ENCODE results near the gene KANSL1L. TPM values are rescaled to one million over a fixed set of nuclear protein-coding genes. Genes with fewer than 3 reads are reported as not detected.

KANSL1L gene
- total and polyA plus RNA-seq, 10 of the 15 experiments (the other 5 are each of a cell fraction or from before 2014, with no cell fraction given): 1.2 to 9.5 (median 3.7) TPM

DNA sequence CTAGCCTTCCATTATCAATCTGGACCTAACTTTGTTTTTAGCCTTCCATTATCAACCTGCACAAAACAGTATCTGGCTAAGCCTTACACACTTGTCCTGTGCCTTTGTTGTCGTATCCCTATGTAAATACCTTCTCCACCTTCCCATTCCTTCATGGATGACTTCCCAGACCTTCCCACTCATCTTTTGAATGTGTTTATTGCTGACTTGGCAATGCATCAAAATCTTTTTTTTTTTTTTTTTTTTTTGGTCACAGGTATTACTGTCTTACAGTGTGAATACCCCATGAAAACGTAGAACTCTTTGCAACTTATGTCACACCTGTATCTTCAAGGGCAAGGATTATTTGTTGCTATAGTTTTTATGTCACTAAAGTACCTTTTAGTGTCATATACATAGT, 143.0 kb downstream of the KANSL1L start (continued):
- TF ChIP-seq JUND (IDR thresholded peaks at IDR 0.05; ENCODE audit: low read depth, low read length): no peak
- no peak for TF ChIP-seq ZNF207 (IDR thresholded peaks at IDR 0.05; ENCODE audit: borderline replicate concordance)
- no peak for TF ChIP-seq NFIC (IDR thresholded peaks at IDR 0.05; ENCODE audit: low read depth, low read length)
- TF ChIP-seq POU2F2 (IDR thresholded peaks at IDR 0.05; ENCODE audit: borderline replicate concordance, low read depth, low read length): no peak

DNA sequence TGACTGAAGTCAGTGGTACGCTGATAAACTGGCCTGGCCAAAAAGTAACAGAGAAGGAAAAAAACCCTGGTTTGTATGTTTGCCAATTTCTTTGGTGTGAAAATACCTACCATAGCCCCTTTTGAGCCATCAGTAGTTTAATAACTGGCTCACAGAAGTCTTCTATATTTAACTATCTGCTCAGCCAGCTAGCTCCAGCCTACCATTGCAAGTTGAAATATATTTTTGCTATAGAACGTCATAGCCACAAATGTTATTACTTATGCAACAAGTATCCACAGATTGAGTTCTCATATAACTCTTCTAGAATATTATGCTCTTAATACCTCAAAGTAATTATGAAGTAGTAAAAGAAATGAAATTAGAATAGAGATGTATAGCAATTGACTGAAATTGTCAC, 143.6 kb downstream of the KANSL1L start:
- Histone ChIP-seq H3K9ac (ENCODE audit: control insufficient read depth, insufficient read depth, low read length) (no peak overlapping the region), H3K4me2 (ENCODE audit: control insufficient read depth, insufficient read depth) (no peak overlapping the region), H3K27ac (ENCODE audit: control insufficient read depth, insufficient read depth) (no peak overlapping the region), H3K4me3 (no peak overlapping the region), H2AFZ (ENCODE audit: control insufficient read depth, low read depth, low read length) (no peak overlapping the region), H4K20me1 (ENCODE audit: control insufficient read depth, insufficient read depth) (no peaks in the 10 kb centered on the region), H3K79me2 (ENCODE audit: control insufficient read depth, insufficient read depth, low read length) (no peaks in the 10 kb centered on the region), H3K36me3 (ENCODE audit: control insufficient read depth in 2 of 2, insufficient read depth in 2 of 2, low read length in 1 of 2) (peaks cover 0 to 15% of the 10 kb centered on the region in 2 experiments; a peak in 1 of 4 replicates), H3K4me1 (ENCODE audit: control insufficient read depth, insufficient read depth, low read length) (no peaks in the 10 kb centered on the region), H3K9me3 (replicated peaks; ENCODE audit: control insufficient read depth, insufficient read depth, low read length) (no peaks in the 10 kb centered on the region), H3K27me3 (replicated peaks in 1 of 2; ENCODE audit: control insufficient read depth in 2 of 2, insufficient read depth in 2 of 2, low read length in 1 of 2) (no peaks in the 10 kb centered on the region)
- WGBS (ENCODE audit: insufficient coverage, insufficient replicate concordance, low lambda C conversion rate, missing lambda C conversion rate): 65% methylated on average over 2 of the region's 2 CpGs
- in situ Hi-C loops (cut with MboI): no loop called here
- DNase-seq (ENCODE audit: low read depth, low spot score) (no peak), FAIRE-seq (no peak), ATAC-seq (no peak)
- no peak for TF ChIP-seq MYC (IDR thresholded peaks at IDR 0.05; ENCODE audit: insufficient read depth, insufficient read length, insufficient replicate concordance, low read length, severe bottlenecking)
- TF ChIP-seq CBX3 (IDR thresholded peaks at IDR 0.05; ENCODE audit: borderline replicate concordance, low read depth): no peak
- no peak for TF ChIP-seq TBL1XR1 (IDR thresholded peaks at IDR 0.05; ENCODE audit: low read depth, low read length)
- TF ChIP-seq GABPA (IDR thresholded peaks at IDR 0.05; ENCODE audit: low read depth): no peak
- no peak for TF ChIP-seq RFX5 (IDR thresholded peaks at IDR 0.05; ENCODE audit: low read depth, low read length)
- TF ChIP-seq FOS (IDR thresholded peaks at IDR 0.05; ENCODE audit: borderline replicate concordance, extremely low read depth, insufficient read length): no peak
- TF ChIP-seq BCL3 (IDR thresholded peaks at IDR 0.05; ENCODE audit: borderline replicate concordance, insufficient read depth, low read depth, low read length, poor library complexity, severe bottlenecking): no peak
- TF ChIP-seq ZBTB11 (CRISPR knock-in tag; IDR thresholded peaks at IDR 0.05): no peak
- no peak for TF ChIP-seq ZBED1 (IDR thresholded peaks at IDR 0.05; ENCODE audit: borderline replicate concordance)
- no peak for TF ChIP-seq DPF2 (IDR thresholded peaks at IDR 0.05)
- no peak for TF ChIP-seq PAX8 (IDR thresholded peaks at IDR 0.05)
- no peak for TF ChIP-seq BRCA1 (IDR thresholded peaks at IDR 0.05; ENCODE audit: low read depth, low read length)
- POLR2A ChIA-PET: interaction anchor here (0.5 kb wide), 1 partner anchor 1420 kb away, joined by 4 read pairs; no protein-coding TSS in a partner anchor
- intact Hi-C loops (cut with micrococcal nuclease; ENCODE audit: unreplicated experiment): no loop called here
- BruUV-seq (replicated peaks): no TSS peak
- SMC1A ChIA-PET (ENCODE audit: uncharacterized antibody, unreplicated experiment): interaction anchor here (1.1 to 1.4 kb wide), 3 partner anchors 9 to 23 kb away, joined by 3 to 4 read pairs (median 3); no protein-coding TSS in a partner anchor
- CTCF ChIA-PET: interaction anchor here (0.7 to 1.4 kb wide), 4 partner anchors 9 to 347 kb away, joined by 3 to 4 read pairs (median 4); no protein-coding TSS in a partner anchor
- RAD21 ChIA-PET (ENCODE audit: unreplicated experiment): interaction anchor here (1.2 kb wide), 1 partner anchor 165 kb away, joined by 3 read pairs; no protein-coding TSS in a partner anchor
